KG1 (cell line): ENCODE results near the gene SKIDA1.
"Not testable (repeated sequence)": the region's sequence is repeated elsewhere in the genome, so short reads cannot be mapped to it uniquely, and the experiment has no call there.

ENCODE experiments used
- DNase-seq: peaks from one replicate; lab custom pipeline; 2025; lab: John Stamatoyannopoulos, UW

Gene SKIDA1

DNA sequence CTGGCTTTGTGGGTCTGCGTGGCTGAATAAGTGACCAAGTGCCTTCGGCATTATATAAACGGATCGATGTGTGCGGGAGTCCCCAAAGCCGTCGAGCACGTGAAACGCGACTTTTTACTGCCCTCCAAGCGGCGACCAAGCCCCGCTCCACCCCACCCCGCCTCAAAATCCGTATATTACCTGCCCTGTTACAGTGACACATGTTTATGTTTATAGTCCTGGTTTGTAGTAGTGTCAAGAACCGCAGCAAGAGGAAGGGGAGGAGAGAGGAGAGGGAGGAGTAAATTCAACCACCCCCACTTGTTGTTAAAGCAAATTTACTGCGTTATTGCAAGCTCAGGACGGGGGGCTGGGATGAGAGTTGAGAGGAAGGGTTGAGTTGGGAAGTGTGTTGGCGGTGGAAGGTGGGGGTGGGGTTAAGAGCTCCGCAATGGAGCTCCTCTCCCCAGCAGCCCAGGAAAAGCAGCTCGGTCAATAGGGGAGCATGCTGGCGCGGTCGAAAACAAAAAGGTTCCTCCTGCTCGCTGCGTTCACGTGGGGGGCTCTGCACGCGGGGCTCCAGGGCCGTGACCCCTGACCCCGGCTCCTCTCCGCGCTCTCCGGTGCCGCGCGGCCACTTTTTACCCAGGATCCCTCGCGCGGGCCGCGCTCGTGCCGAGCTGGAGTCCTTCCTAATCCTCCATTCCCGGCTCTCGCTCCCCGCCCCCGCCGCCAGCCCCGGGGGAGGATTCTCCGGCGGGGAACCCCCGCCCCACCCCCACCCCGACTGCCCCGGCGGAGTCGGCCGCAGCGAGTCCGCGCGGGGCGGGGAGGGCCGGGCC lies at the start of gene SKIDA1:
Gene SKIDA1, minus strand, starts transcription at position 316 of the 821 bp plus-strand sequence. CDS start 7,860 bp downstream, outside the sequence.
- peak; percentile 47 for DNase-seq

DNA sequence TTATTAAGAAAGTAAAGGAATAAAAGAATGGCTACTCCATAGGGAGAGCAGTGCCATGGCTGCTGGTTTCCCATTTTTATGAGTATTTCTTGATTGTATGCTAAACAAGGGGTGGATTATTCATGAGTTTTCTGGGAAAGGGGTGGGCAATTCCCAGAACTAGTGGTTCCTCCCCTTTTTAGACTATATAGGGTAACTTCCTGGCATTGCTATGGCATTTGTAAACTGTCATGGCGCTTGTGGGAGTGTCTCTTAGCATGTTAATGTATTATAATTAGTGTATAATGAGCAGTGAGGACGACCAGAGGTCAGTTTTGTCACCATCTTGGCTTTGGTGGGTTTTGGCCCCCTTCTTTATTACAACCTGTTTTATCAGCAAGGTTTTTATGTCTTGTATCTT lies 49.0 kb upstream of the SKIDA1 start:
- not testable (repeated sequence) for DNase-seq

DNA sequence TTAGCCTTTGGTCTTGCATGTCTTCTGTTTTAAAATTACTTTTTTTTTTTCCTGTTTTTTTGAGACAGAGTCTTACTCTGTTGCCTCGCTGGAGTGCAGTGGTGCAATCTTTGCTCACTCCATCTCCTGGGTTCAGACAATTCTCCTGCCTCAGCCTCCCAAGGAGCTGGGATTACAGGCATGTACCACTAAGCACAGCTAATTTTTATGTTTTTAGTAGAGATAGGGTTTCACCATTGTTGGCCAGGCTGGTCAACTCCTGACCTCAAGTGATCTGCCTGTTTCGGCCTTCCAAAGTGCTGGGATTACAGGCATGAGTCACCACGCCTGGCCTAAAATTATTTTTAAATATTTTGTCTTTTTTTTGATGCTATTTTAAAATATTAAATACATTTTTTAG lies 47.1 kb upstream of the SKIDA1 start:
- no peak for DNase-seq

DNA sequence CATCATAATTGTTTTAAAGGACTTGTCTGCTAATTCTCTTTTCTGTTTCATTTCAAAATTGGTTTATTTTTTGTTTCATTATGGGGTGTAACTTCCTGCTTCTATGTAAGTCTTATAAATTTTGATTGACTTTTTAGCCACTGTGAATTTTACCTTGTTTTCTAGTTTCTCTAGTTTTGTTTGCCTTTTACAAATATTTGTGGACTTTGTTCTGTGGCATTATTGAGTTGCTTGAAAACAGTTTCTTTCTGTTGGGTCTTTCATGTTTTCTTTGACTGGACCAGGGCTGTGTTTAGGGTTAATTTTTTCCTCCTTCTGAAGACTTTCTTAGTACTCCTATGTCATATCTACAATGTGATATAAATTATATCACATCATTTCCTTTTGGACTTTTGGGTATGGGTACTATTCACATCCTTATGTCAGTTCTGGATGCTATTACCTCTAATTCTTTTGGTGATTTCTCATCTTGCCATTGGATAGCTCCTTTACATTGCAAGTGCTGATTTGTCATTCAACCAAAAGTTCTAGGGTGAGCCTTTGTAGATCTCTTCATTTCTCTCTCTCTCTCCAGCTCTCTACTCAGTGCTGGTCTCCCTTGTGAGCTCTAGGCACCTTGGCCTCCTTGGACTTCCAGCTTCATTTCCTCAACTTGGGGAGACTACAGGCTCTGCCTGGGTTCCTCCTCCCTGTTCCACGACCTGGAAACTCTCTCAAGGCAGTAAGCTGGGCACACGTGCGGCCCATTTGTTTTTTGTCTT lies 45.5 kb upstream of the SKIDA1 start:
- DNase-seq: no peak

DNA sequence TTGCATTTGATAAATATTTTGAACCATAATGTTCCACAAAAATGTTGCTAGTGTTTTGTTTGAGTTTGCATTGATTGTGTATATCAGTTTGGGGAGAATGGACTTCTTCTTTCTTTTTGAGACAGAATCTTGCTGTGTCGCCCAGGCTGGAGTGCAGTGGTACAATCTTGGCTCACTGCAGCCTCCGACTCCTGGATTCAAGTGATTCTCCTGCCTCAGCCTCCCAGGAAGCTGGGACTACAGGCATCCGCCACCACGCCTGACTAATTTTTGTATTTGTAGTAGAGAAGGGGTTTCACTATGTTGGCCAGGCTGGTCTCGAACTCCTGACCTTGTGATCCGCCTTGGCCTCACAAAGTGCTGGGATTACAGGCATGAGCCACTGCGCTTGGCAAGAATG lies 33.5 kb upstream of the SKIDA1 start:
- DNase-seq: not testable (repeated sequence)

DNA sequence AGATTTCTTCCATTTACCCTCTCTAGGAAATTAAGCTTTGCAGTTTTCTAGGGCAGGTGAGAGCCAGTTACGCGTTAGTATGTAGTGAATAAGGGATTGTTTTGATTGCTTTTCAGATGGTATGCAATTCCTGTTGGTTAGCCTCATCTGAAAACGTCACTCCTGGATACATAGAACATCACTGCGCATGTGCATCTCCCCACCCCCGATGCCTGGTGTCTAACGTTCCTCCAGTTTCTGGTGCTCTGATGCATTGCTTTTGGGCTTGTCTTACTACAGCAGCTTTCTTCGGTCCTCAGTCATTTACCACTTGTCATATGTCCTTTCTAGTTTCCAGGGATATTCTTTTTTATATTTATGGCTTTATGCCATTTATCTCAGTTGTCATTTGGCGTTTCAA lies 31.0 kb upstream of the SKIDA1 start:
- DNase-seq: no peak

DNA sequence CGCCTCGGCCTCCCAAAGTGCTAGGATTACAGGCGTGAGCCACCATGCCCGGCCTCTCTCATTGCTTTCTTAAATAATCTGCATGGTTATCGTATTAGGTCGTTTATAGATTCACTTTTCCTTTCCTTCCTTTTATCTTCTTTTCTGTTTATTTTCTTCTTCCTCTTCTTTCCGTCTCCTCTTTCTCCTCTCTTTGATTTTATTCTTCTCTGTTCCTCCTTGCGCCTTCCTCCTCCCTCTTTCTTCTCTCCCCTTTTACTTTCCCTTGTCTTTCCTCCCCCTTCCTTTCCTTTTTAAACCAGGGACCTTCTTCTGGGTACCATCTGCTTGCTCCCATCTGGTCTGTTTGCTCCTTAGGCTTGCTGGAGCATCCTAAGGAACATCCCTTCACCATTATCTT lies 27.2 kb upstream of the SKIDA1 start:
- no peak for DNase-seq

DNA sequence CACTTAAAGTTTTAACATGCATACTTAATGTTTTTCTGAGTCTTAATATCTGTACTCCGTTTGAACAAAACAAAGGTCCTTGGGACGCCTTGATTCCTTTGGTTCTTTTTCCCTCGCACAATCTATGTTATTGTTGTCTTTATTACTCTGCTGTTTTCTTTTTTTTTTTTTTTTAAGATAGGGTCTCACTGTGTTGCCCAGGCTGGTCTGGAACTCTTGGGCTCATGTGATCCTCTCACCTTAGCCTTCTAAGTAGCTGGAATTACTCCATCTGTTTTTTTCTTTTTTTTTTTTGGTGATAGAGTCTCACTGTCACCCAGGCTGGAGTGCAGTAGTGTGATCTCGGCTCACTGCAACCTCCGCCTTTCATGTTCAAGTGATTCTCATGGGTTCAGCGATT lies 21.8 kb upstream of the SKIDA1 start:
- no peak for DNase-seq

DNA sequence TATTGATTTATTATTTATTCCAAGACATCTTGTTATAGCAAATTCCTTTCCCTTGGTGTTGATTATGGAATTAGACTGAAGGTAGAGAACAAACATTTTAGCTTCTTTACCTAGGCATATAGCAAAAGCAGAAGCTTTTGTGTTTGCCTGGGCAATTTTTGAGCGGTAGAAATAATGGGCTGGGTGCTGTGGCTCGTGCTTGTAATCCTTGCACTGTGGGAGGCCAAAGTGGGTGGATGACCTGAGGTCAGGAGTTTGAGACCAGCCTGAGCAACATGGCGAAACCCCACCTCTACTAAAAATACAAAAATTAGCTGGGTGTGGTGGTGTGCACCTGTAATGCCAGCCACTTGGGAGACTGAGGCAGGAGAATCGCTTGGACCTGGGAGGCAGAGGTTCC lies 15.2 kb upstream of the SKIDA1 start:
- not testable (repeated sequence) for DNase-seq

DNA sequence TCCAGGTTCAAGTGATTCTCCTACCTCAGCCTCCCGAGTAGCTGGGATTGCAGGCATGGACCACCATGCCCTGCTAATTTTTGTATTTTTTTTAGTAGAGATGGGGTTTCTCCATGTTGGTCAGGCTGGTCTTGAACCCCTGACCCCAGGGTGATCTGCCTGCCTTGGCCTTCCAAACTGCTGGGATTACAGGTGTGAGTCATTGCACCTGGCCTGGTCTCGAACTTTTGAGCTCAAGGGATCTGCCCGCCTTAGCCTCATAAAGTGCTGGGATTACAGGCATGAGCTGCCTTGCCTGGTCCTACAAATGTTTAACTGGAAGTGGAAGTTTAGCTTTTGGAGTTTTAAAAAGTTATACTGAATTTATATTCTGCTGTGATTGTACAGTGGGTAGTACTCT lies 11.4 kb upstream of the SKIDA1 start:
- DNase-seq: no peak

DNA sequence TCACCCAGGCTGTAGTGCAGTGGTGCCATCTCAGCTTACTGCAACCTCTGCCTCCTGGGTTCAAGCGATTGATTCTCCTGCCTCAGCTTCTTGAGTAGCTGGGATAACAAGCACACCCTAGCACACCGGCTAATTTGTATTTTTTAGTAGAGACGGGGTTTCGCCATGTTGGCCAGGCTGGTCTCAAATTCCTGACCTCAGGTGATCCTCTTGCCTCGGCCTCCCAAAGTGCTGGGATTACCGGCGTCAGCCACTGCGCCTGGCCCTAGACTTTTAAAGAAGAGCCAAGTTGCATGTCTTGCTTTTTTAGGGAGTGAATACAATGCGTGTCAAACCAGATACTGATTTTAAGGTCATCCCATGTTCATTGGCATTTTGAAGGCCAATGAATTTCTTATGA lies 10.5 kb upstream of the SKIDA1 start:
- not testable (repeated sequence) for DNase-seq

DNA sequence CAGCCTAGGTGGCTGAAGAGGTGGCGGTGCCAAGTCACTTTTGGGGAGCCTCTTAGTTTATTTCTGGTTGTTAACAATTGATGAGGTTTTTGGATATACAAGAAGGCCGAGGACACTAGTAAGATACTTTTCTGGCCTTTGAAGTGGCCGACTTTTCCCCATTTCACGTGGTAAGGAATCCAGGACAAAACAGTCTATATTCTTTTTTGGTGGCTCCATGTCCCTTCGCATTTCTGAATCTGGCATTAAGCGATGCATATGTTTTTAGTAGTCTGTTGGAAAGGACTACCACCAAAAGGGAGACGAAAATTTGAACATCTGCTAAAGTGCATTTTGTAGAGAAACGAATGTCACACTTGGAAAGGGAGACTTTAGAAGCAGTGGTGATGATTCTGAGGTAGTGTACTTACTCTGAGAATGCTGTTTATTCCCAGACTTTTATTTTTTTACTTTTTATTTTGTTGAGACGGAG lies 10.0 kb upstream of the SKIDA1 start:
- DNase-seq: no peak

DNA sequence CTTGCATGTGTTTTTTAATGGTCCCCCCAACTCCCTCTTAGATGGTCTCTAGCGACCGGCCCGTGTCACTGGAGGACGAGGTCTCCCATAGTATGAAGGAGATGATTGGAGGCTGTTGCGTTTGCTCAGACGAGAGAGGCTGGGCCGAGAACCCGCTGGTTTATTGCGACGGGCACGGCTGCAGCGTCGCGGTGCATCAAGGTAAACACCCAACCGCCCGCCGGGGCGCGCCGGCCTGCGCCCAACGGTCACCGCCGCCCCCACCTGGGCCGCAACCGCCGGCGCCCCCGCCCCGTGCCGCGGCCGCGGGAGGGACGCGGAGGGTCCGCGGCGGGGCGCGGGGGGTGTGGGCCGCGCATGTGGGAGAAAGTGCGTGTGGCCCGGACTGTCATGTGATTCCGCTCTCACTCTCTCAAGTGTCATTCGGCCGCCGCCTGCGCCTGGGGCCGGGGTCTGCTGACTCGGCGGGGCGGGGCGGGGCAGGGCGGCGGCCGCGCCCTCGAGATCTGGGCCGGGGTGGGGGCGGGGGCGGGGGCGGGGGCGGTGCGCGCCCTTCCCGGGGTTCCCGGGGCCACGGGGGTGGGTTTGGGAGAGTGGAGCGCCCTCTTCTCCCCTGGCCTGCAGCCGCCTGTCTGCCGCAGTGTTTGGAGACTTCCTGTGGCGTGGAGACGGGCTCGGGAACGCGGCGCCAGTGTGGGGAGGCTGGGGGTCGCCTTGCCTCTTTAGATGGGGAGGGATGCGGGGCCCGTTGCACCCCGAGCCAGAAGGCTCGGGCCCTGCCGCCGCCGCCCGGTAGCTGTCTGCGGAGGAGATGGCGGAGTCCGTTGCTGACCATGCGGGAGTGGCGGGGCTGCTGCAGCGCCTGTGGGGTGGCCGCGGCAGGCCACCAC lies 9.4 kb upstream of the SKIDA1 start:
- peak; percentile 11 for DNase-seq

DNA sequence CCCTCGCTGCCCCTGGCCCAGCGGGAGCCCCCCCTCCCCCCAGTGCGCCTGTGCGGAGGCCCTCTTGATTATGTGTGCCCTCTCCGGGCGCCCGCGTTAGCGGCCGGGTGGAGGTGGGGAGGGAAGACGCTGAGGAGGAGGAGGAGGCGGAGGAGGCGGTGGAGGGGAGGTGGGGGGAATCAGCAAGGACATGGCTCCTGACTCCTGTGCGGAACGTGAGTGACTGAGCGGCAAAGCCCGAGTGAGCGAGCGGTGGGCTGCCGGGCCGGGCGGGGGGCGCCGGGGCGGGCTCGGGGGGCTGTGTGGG lies 8.8 kb upstream of the SKIDA1 start:
- no peak for DNase-seq

DNA sequence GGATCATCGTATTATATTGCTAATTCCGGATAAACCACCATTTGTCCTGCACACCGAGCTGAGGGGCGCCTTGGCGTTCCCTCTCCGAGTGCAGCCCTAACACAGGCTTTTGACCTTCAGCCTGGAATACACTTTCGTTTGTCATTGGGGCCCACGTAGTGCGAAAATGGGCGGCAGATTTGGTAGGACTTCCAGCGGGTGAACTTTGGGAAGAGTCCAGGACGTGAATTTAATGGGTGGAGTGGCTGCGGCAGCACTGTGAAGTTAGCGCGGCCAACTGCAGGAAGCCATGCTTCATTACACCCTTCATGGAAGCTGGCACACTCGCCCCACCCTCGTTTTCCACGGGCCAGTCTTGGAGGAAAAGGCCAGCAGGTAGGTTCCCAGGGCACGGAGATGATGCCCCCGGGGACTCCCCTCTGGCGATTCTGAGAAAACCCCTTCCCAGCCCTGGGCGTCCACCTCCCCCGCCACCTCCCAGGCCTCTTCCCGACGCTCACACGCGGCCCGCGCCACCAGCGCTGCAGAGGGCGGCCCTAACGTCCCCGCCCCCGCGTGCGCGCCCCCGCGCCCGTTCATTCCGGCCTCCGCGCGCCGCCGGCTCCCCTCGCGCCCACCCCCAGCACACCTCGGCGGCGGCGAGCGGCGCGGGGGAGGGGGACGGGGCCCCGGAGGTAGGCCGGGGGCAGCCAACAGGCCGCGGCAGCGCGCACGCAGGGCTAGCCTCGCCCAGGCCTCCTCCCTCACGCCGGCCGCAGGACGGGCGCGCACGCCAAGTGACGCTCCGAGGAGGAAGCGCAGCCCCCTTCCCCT lies 8.2 kb upstream of the SKIDA1 start, which contains the start of gene MLLT10:
Gene MLLT10, plus strand, starts transcription at position 766 of the 813 bp plus-strand sequence. CDS start 413 bp downstream, outside the sequence.
- peak; percentile 88 for DNase-seq

DNA sequence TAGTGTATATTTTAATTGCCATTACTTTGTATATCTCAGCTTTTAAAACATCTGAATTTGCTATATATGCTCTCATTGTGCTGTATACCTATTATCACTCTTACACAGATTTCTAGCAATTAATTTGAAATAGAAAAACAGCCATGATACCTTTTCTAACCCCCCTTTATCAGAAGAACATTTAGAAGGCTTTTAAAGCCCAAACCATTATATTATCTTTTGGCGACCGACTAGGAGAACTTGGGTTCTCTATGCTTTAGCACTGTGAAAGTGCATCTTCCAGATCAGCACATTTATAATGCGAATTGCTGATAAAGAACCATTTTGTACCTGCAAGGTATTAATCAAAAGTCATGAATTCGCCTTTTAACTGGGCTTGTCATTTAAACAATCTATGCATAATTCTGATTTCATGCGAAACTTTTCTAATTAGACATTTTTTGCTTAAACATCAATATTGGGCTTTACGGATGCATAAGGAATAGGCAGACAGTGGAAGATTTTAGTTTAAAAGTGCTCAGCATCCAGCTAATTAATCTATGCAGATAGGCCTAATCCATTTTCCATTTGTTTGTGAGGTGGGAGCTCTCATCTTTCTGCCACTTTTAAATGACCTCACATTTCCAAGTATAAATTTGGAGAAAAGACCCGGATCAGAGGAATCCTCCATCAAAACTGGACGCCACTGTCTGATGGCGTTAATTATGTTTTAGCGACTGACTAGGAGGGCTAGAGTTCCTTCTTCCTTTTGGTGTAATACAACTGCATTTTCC lies 7.4 kb upstream of the SKIDA1 start:
- peak; percentile 80 for DNase-seq

DNA sequence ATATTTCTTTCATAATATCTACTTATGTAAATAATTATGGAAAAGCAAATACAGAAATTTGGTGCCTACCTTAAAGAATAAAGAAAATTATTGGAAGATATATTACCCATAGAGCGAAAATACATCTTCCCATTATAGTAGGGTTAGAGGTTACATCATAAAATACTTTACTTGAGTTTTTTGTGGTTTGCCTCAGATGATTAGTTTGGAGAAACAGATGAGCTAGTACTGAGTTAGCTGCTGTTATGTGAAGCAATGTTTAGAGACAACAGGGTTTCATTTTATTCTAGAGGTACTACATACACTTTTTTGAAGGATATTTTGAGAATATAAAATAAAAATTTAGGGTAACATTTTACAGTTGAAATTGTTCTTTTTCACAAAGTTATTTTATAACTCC lies 5.7 kb upstream of the SKIDA1 start:
- DNase-seq: no peak

DNA sequence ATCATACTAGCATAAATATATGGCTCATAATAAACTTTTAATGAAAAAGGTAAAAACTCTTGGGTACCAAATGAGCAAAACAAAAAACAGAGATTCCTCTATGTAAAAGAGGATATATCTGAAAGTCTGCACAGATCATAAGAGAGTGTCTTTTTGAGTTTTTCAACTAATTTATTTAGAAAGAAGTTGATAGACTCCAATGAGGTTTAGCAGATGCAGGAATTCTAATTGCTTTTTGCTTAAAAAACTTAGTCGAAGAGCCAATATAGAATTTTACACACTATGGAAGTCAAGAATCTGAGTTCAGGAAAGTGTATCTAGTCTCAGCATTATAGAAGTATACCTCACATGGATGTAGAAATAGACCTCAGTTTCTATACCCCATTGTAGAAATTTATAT lies 5.2 kb upstream of the SKIDA1 start:
- no peak for DNase-seq

DNA sequence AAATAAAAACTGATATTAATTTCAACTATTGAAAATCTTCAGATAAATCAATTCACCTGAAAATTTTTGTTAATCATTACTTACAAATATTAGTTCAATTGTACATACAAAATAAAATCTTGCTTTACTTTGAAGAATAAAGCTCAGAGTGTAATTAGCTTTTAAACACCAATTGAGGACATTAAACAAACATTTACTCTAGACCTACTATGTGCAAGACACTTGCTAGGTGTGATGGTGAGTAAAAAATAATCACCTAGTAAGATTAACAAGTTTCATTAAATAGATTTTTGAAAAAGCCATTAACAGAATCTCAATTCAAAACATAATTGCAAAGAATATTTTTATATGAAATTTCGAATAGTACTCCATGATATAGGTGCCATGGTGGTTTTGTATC lies 4.7 kb upstream of the SKIDA1 start:
- no peak for DNase-seq
